H1 (cell line): ENCODE results near the gene C17orf50. TPM values are rescaled to one million over a fixed set of nuclear protein-coding genes. Genes with fewer than 3 reads are reported as not detected.

ENCODE experiments used
- CTCF ChIA-PET: fragments of 300-600 bp; sonication (Branson Sonifier 250); formaldehyde crosslinking; loops from one replicate; lab custom pipeline; 2021; ENCODE audit not compliant: partially characterized antibody; lab: Charles Lee
- POLR2A ChIA-PET: fragments of 300-600 bp; sonication (Branson Sonifier 250); formaldehyde crosslinking; loops from one replicate; lab custom pipeline; 2021; ENCODE audit warnings: inconsistent platforms; ENCODE audit not compliant: partially characterized antibody; lab: Charles Lee
- DNase-seq, 2 experiments: peaks; one replicate each; pipeline versions ENCODE4 v3.0.0 to v3.0.0-alpha.2; 2010 to 2022; ENCODE audit warnings: low spot score in 2 of 2, low read depth in 1 of 2, mixed read lengths in 1 of 2
- FAIRE-seq: peaks from 2 replicates; lab custom pipeline; 2011; peaks lifted over from hg19 to GRCh38; lab: Jason Lieb, UNC
- H2AFZ ChIP-seq: 2 replicates; pipeline ENCODE4 v1.8.1; 2012; ENCODE audit warnings: low read length, inconsistent platforms
- H2AK5ac ChIP-seq: 2 replicates; pipeline ENCODE4 v1.6.1; 2013; ENCODE audit warnings: low read depth, low read length
- H2BK120ac ChIP-seq: replicated peaks from 2 replicates; pipeline ENCODE3; 2013; ENCODE audit warnings: low read depth, low read length, inconsistent platforms
- H2BK12ac ChIP-seq: 2 replicates; pipeline ENCODE4 v1.6.1; 2013; ENCODE audit warnings: low read depth, low read length
- H2BK15ac ChIP-seq: 2 replicates; pipeline ENCODE4 v1.6.1; 2013; ENCODE audit warnings: low read length
- H2BK20ac ChIP-seq: 2 replicates; pipeline ENCODE4 v1.6.1; 2013; ENCODE audit warnings: low read length
- H2BK5ac ChIP-seq: 2 replicates; pipeline ENCODE4 v1.6.1; 2013; ENCODE audit warnings: low read depth, low read length
- H3K14ac ChIP-seq: 2 replicates; pipeline ENCODE4 v1.6.1; 2013; ENCODE audit warnings: inconsistent platforms; ENCODE audit not compliant: insufficient read length
- H3K18ac ChIP-seq: 2 replicates; pipeline ENCODE4 v1.6.1; 2013; ENCODE audit warnings: low read length; ENCODE audit errors: extremely low read depth
- H3K23ac ChIP-seq: 2 replicates; pipeline ENCODE4 v1.6.1; 2013; ENCODE audit warnings: inconsistent platforms; ENCODE audit not compliant: insufficient read length
- H3K23me2 ChIP-seq: 2 replicates; pipeline ENCODE4 v1.6.1; 2013; ENCODE audit warnings: low read depth, low read length
- H3K27ac ChIP-seq: 2 replicates; pipeline ENCODE4 v1.6.1; 2011; ENCODE audit warnings: low read depth, low read length, inconsistent platforms
- H3K27me3 ChIP-seq, 4 experiments: replicated peaks in 1 of 4; 1 replicate in 1 of 4; 2 replicates in 3 of 4; pipeline versions ENCODE4 v1.6.1 to v1.8.1; 2011 to 2013; ENCODE audit warnings: low read length in 3 of 4, mild to moderate bottlenecking in 3 of 4, inconsistent platforms in 2 of 4, mixed read lengths in 2 of 4, moderate library complexity in 1 of 4; ENCODE audit not compliant: control insufficient read depth in 3 of 4, insufficient read depth in 3 of 4; ENCODE audit errors: extremely low read depth in 1 of 4
- H3K36me3 ChIP-seq, 4 experiments: 2 replicates each; pipeline versions ENCODE4 v1.6.1 to v1.8.1; 2011 to 2013; ENCODE audit warnings: mild to moderate bottlenecking in 4 of 4, low read length in 3 of 4, moderate library complexity in 2 of 4, control low read depth in 1 of 4, inconsistent platforms in 1 of 4; ENCODE audit not compliant: insufficient read depth in 4 of 4, control insufficient read depth in 2 of 4
- H3K4ac ChIP-seq: replicated peaks from 2 replicates; pipeline ENCODE3; 2013; ENCODE audit warnings: low read length, low read depth, mixed read lengths, inconsistent platforms; ENCODE audit not compliant: insufficient read length
- H3K4me1 ChIP-seq, 4 experiments: replicated peaks in 1 of 4; 1 replicate in 1 of 4; 2 replicates in 3 of 4; pipeline versions ENCODE4 v1.6.1 to v1.8.1; 2011 to 2013; ENCODE audit warnings: low read length in 3 of 4, inconsistent platforms in 2 of 4, mixed read lengths in 1 of 4; ENCODE audit not compliant: insufficient read depth in 4 of 4, control insufficient read depth in 3 of 4
- H3K4me2 ChIP-seq, 2 experiments: 2 replicates each; pipeline versions ENCODE4 v1.6.1 to v1.8.1; 2011 to 2013; ENCODE audit warnings: low read depth in 2 of 2, low read length in 2 of 2, control low read depth in 1 of 2, inconsistent platforms in 1 of 2, mild to moderate bottlenecking in 1 of 2; ENCODE audit not compliant: insufficient read depth in 1 of 2
- H3K4me3 ChIP-seq, 4 experiments: fragments of 200-600, 300-600 bp in 1 of 4; sonication (generic), shearing (Covaris generic), sonication (Bioruptor Twin) in 1 of 4; 2 replicates each; pipeline versions ENCODE4 v1.5.1 to v1.8.1; 2011 to 2016; ENCODE audit warnings: low read length in 4 of 4, low read depth in 3 of 4, control low read depth in 2 of 4, inconsistent platforms in 2 of 4, mild to moderate bottlenecking in 2 of 4, mixed read lengths in 1 of 4, moderate library complexity in 1 of 4; ENCODE audit not compliant: insufficient read depth in 2 of 4; ENCODE audit errors: extremely low read depth in 1 of 4
- H3K56ac ChIP-seq: replicated peaks from 2 replicates; pipeline ENCODE3; 2013; ENCODE audit warnings: low read depth, mild to moderate bottlenecking, mixed read lengths, low read length, inconsistent platforms; ENCODE audit not compliant: insufficient read length
- H3K79me1 ChIP-seq: 2 replicates; pipeline ENCODE4 v1.6.1; 2013; ENCODE audit warnings: low read depth, low read length, control low read depth
- H3K79me2 ChIP-seq, 2 experiments: 2 replicates each; pipeline versions ENCODE4 v1.6.1 to v1.8.1; 2012 to 2013; ENCODE audit warnings: low read length in 2 of 2, mild to moderate bottlenecking in 2 of 2, inconsistent platforms in 1 of 2; ENCODE audit not compliant: insufficient read depth in 2 of 2, control insufficient read depth in 1 of 2
- H3K9ac ChIP-seq, 4 experiments: replicated peaks in 1 of 4; 1 replicate in 1 of 4; 2 replicates in 3 of 4; pipeline versions ENCODE4 v1.6.1 to v1.8.1; 2011 to 2013; ENCODE audit warnings: low read depth in 3 of 4, low read length in 3 of 4, control low read depth in 2 of 4, mild to moderate bottlenecking in 2 of 4, moderate library complexity in 2 of 4, inconsistent platforms in 1 of 4; ENCODE audit errors: extremely low read depth in 1 of 4
- H3K9me3 ChIP-seq, 2 experiments: 2 replicates each; pipeline versions ENCODE4 v1.6.1 to v1.8.1; 2012 to 2013; ENCODE audit warnings: mild to moderate bottlenecking in 2 of 2, moderate library complexity in 2 of 2, control low read depth in 1 of 2, inconsistent platforms in 1 of 2, low read depth in 1 of 2, low read length in 1 of 2, mixed read lengths in 1 of 2; ENCODE audit not compliant: insufficient read depth in 2 of 2
- H4K20me1 ChIP-seq, 2 experiments: replicated peaks in 1 of 2; 2 replicates each; pipeline versions ENCODE3 to v1.8.1; 2011 to 2013; ENCODE audit warnings: inconsistent platforms in 2 of 2, low read length in 2 of 2, mild to moderate bottlenecking in 1 of 2; ENCODE audit not compliant: insufficient read depth in 2 of 2, control insufficient read depth in 1 of 2
- H4K5ac ChIP-seq: 2 replicates; pipeline ENCODE4 v1.6.1; 2013; ENCODE audit warnings: low read length, low read depth, mixed read lengths, inconsistent platforms; ENCODE audit not compliant: insufficient read length
- H4K8ac ChIP-seq: 2 replicates; pipeline ENCODE4 v1.8.0; 2013; ENCODE audit warnings: mild to moderate bottlenecking, moderate library complexity, low read length, inconsistent platforms; ENCODE audit not compliant: insufficient read depth; ENCODE audit errors: extremely low read depth
- H4K91ac ChIP-seq: replicated peaks from 2 replicates; pipeline ENCODE3; 2013; ENCODE audit warnings: low read length, mixed read lengths, inconsistent platforms; ENCODE audit not compliant: insufficient read length
- GABPA ChIP-seq: IDR thresholded peaks from 2 replicates; pipeline ENCODE4 v1.6.1; 2011; ENCODE audit warnings: mild to moderate bottlenecking, low read length, moderate library complexity, borderline replicate concordance; ENCODE audit not compliant: insufficient read depth
- HDAC2 ChIP-seq, 2 experiments: fragments of 300-600 bp in 1 of 2; sonication (generic) in 1 of 2; IDR thresholded peaks; 2 replicates each; pipeline ENCODE4 v1.6.1; 2011 to 2012; ENCODE audit warnings: low read depth in 2 of 2, low read length in 2 of 2, mild to moderate bottlenecking in 2 of 2, moderate library complexity in 2 of 2, borderline replicate concordance in 1 of 2, inconsistent platforms in 1 of 2
- POU5F1 ChIP-seq: IDR thresholded peaks from 2 replicates; pipeline ENCODE4 v1.6.1; 2011; ENCODE audit warnings: low read depth, mild to moderate bottlenecking, low read length, moderate library complexity
- RAD21 ChIP-seq, 2 experiments: IDR thresholded peaks in 1 of 2; conservative IDR thresholded peaks in 1 of 2; 2 replicates each; pipeline ENCODE4 v1.6.1; 2011; ENCODE audit warnings: low read depth in 2 of 2, low read length in 2 of 2, improper control_type of control experiment in 1 of 2, inconsistent platforms in 1 of 2, mild to moderate bottlenecking in 1 of 2, moderate library complexity in 1 of 2
- SIN3A ChIP-seq, 2 experiments: IDR thresholded peaks in 1 of 2; conservative IDR thresholded peaks in 1 of 2; 2 replicates each; pipeline ENCODE4 v1.6.1; 2011 to 2012; ENCODE audit warnings: low read length in 2 of 2, improper control_type of control experiment in 1 of 2, low read depth in 1 of 2, mild to moderate bottlenecking in 1 of 2
- WGBS, 2 experiments: shearing (Covaris generic) in 1 of 2; methylation state at CpG; one replicate each; pipeline versions ENCODE4 v1.1.6 to v1.1.7; 2013 to 2015; ENCODE audit warnings: low lambda C conversion rate in 2 of 2, mixed read lengths in 2 of 2, inconsistent platforms in 1 of 2, low coverage in 1 of 2, missing lambda C conversion rate in 1 of 2; ENCODE audit not compliant: insufficient replicate concordance in 2 of 2, insufficient coverage in 1 of 2, insufficient read length in 1 of 2; ENCODE audit errors: extremely low coverage in 1 of 2, missing lambda C conversion rate in 1 of 2; 5-methylcytosine and 5-hydroxymethylcytosine counted together
- polyA plus RNA-seq, 7 experiments: library from polyadenylated mRNA; depleted of rRNA in 3 of 7; stranded (reverse) in 5 of 7; unstranded in 2 of 7; fragments of >200 nt in 5 of 7; fragments of 200-250 nt in 2 of 7; gene quantifications; 1 replicate in 5 of 7; 2 replicates in 1 of 7; 4 replicates in 1 of 7; pipeline versions ENCODE4 v1.2.1 to v1.2.3, GENCODE V29; 2011 to 2013; ENCODE audit warnings: missing spikeins in 2 of 7, mixed read lengths in 2 of 7
- total RNA-seq: library from RNA; stranded (reverse); fragmentation: NEBNext Ultra II Directional; extraction: Animal tissue kit (Norgen Biotek cat#: 25700); gene quantifications from 2 replicates; pipeline ENCODE4 v1.2.1, GENCODE V29; 2021
- TF ChIP-seq, protein P1 (sequence below): IDR thresholded peaks from 2 replicates; pipeline ENCODE4 v1.6.1; 2012; ENCODE audit warnings: inconsistent platforms

The C17orf50 gene
- total and polyA plus RNA-seq, 2 of the 8 experiments (the other 6 are each of a cell fraction or from before 2014, with no cell fraction given): 0.12 TPM; not detected in 1

DNA sequence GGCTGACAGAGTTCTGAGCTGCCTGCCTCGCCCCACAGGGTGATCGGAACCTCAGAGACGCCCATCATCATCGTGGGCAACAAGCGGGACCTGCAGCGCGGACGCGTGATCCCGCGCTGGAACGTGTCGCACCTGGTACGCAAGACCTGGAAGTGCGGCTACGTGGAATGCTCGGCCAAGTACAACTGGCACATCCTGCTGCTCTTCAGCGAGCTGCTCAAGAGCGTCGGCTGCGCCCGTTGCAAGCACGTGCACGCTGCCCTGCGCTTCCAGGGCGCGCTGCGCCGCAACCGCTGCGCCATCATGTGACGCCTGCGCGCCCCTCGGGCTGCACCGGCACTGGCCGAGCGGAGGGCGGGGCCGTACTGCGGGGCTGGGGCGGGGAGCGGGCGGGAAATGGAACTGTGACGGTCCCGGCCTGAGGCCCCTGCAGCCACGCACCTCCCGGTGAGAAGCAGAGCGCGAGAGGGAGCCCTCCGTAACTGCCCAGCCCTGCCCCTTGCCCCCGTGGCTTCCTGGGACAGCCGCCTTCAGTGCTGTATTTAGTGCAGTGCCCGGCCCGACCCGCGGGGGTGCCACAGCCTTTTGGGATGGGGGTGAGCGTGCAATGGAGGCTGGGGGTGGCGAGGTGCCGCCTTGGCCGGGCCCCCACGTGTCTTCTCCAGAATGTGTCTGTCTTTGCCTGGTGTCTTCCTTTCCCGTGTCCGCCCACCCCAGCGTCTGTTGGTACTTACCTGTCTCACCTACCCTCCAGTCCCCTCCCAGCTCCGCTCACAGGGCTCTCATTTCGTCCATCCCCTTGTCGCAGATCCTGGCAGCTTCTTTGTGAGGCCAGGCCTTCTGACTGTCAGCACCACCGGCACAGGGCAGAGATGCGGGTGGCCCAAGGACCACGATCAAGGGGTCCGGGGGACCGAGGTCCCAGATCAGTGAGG, 19.4 kb upstream of the C17orf50 start:
- POLR2A ChIA-PET: interaction anchor here (0.6 to 1.7 kb wide), 8 partner anchors 8 to 176 kb away, joined by 3 to 6 read pairs (median 3); partner anchors contain the start of gene RASL10B
- H3K23me2 ChIP-seq: peaks cover 5% of the 10 kb centered on the region; the same call in 1 of the 2 replicates
- H2BK120ac ChIP-seq: no peak overlapping the region
- H2BK20ac ChIP-seq: no peak overlapping the region
- H3K4me3 ChIP-seq: peak overlapping the region; percentile 9 to 56 (median 32)
- no peak overlapping the region for H3K23ac ChIP-seq
- DNase-seq: peak in 1 of 2 experiments; percentile 79
- H4K20me1 ChIP-seq: peaks cover 0 to 14% of the 10 kb centered on the region in 2 experiments
- peaks cover 8 to 11% of the 10 kb centered on the region in 2 experiments; a peak in 2 of 4 replicates for H3K9me3 ChIP-seq
- no peak for FAIRE-seq
- H4K8ac ChIP-seq: peak overlapping the region; percentile 57; the same call in 1 of the 2 replicates
- H3K79me1 ChIP-seq: no peaks in the 10 kb centered on the region; the same call in 1 of the 2 replicates
- CTCF ChIA-PET: interaction anchor here (0.6 to 3.4 kb wide), 9 partner anchors 9 to 862 kb away, joined by 3 to 14 read pairs (median 5); partner anchors contain the start of genes C17orf50 and RASL10B
- no peak overlapping the region for H3K14ac ChIP-seq
- peak overlapping the region; percentile 12 for H3K56ac ChIP-seq
- no peak overlapping the region for H4K5ac ChIP-seq
- peaks cover 0 to 9% (median 0%) of the 10 kb centered on the region in 4 experiments; a peak in 4 of 7 replicates for H3K4me1 ChIP-seq
- peak overlapping the region; percentile 86; the same call in 1 of the 2 replicates for H2BK12ac ChIP-seq
- H4K91ac ChIP-seq: peak overlapping the region; percentile 3
- H3K27me3 ChIP-seq: peaks cover 11 to 39% (median 34%) of the 10 kb centered on the region in 4 experiments
- H3K36me3 ChIP-seq: peaks cover 0 to 8% (median 0%) of the 10 kb centered on the region in 4 experiments; a peak in 1 of 8 replicates
- H3K79me2 ChIP-seq: no peaks in the 10 kb centered on the region
- peak overlapping the region; percentile 67 to 78 for H3K4me2 ChIP-seq
- 38% methylated on average over 57 of the region's 73 CpGs; no CpG with 5 or more reads in 1 of the 2 experiments for WGBS, 2 experiments
- H3K18ac ChIP-seq: peak overlapping the region; percentile 71
- H2BK15ac ChIP-seq: peak overlapping the region; percentile 77; the same call in 1 of the 2 replicates
- peak overlapping the region; percentile 56; the same call in 1 of the 2 replicates for H2AK5ac ChIP-seq
- no peak overlapping the region for H2BK5ac ChIP-seq
- no peak overlapping the region; a peak in 1 of 7 replicates for H3K9ac ChIP-seq
- H2AFZ ChIP-seq: peak overlapping the region; percentile 51; the same call in 1 of the 2 replicates
- no peak overlapping the region for H3K27ac ChIP-seq
- H3K4ac ChIP-seq: no peak overlapping the region
- TF ChIP-seq, protein P1, sequence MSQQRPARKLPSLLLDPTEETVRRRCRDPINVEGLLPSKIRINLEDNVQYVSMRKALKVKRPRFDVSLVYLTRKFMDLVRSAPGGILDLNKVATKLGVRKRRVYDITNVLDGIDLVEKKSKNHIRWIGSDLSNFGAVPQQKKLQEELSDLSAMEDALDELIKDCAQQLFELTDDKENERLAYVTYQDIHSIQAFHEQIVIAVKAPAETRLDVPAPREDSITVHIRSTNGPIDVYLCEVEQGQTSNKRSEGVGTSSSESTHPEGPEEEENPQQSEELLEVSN: peak; percentile 100
- TF ChIP-seq SIN3A (conservative IDR thresholded peaks at IDR 0.05 in 1 of 2, IDR thresholded peaks at IDR 0.05 in 1 of 2; ENCODE audit: low read depth in 1 of 2, low read length in 2 of 2) (no peak), RAD21 (IDR thresholded peaks at IDR 0.05 in 1 of 2, conservative IDR thresholded peaks at IDR 0.05 in 1 of 2; ENCODE audit: low read depth in 2 of 2, low read length in 2 of 2) (peak; percentile 2 to 3; a peak in 2 of 4 replicates), HDAC2 (IDR thresholded peaks at IDR 0.05; ENCODE audit: borderline replicate concordance in 1 of 2, low read depth in 2 of 2, low read length in 2 of 2) (peak in 1 of 2 experiments; percentile 86; a peak in 2 of 4 replicates), GABPA (no peak), POU5F1 (no peak)
